ENCODE measurements around the gene PPM1N. TPM values are rescaled to one million over a fixed set of nuclear protein-coding genes. Genes with fewer than 3 reads are reported as not detected.

The PPM1N gene
- polyA plus RNA-seq, 12 donors = 0.34 to 1.8 (median 0.82) TPM; not detected in 3

DNA sequence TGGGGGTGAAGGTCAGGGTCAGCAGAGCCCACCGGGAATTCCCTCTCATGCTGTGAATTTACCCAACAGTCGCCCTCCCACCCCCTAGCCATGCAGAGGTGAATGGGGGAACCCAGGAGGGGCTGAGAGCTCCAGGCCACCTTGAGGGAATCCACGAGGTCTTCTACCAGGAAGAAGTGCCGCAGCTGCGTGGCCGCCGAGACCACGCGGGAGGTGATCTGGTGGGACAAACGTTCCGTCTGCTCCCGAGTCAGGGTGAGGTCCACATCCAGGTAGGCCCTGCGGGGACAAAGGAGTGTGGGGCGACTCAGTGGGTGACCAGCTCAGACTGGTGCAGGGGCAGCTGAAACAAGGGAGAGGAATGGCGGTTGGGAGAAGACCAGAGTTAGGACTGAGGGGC lies 9.5 kb upstream of the PPM1N start:
- no peak for DNase-seq

DNA sequence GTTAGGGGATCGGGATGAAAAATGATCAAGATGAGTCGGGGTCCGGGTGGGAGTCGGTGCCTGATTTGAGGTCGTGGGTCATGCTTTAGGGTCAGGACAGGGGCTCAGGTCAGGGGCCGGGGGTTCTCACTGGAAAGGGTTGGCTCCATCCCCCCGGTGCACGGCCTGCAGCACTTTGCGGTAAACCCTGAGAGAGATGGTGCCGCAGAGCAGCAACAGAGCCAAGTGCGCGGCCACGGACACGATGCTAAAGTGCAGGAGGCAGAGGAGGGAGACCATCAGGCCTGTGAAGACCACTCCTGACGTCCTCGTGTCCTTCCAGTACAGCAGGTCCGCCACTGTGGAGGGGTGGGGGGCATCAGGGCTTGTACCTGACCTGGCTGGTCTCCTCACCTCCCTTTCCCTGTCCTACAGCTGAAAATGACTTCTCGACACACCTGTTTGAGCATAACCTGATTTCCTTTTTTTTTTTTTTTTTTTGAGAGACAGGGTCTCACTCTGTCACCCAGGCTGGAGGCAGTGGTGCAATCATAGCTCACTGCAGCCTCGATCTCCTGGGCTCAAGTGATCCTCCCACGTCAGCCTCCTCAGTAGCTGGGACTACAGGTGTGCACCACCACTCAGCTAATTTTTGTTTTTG lies 8.9 kb upstream of the PPM1N start:
- no peak for DNase-seq

DNA sequence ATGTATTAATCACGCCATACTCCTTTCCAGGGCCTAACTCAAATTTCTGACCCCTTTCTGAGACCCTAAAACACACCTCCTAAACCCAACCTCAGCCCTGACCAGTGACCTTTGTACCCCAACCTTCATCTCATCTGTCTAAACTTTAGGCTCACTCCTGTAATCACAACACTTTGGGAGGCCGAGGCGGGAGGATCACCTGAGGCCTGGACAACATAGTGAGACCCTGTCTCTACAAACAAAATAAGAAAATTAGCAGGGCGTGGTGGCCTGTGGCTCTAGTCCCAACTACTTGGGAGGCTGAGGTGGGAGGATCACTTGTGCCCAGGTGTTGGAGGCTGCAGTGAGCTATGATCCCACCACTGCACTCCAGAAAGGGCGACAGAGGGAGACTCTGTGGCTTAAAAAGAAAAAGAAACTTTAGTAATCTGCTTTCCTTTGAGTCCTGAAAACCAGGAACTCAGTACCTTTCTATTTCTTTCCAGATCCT lies 6.1 kb upstream of the PPM1N start:
- DNase-seq = no peak

DNA sequence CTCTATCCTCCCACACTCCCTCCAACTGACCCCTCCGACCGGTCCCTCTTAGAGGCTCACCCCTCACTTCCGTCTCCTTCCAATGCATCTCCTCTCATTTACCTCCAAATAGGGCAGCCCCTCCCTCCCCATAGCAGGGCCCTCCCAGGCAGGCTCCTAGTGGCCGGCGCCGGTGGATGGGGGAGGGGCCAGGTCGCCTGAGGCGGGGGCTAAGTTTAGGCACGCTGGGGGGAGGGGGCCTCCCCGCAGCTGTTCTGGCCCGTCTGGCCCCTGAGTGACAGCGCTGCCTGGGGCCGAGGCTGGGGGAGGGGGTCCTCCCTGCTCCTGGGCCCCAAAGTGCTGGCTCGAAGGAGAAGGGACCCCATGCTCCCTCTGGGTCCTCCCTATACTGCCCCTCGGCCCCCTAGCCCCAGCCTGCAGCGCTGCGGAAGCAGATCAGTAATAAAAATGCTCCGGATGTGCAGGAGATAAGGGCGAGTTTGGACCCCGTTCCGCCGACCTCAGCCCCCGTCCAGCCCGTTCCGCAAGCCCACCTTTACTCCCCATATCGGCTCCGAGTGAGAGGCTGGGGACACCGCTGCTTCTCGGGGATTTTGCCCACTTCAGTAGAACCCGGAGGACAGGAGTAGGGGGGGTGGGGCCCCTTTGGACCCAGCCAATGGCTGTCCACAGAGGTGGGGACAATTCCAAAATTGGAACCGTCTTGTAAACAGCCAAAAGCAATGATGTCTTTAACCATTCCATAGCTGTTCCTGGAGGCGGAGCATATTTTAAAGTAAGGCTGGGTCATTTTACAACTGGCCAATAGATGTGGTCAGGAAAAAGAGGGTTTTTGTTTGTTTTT lies 5.4 kb upstream of the PPM1N start:
- peak; percentile 78 for DNase-seq

DNA sequence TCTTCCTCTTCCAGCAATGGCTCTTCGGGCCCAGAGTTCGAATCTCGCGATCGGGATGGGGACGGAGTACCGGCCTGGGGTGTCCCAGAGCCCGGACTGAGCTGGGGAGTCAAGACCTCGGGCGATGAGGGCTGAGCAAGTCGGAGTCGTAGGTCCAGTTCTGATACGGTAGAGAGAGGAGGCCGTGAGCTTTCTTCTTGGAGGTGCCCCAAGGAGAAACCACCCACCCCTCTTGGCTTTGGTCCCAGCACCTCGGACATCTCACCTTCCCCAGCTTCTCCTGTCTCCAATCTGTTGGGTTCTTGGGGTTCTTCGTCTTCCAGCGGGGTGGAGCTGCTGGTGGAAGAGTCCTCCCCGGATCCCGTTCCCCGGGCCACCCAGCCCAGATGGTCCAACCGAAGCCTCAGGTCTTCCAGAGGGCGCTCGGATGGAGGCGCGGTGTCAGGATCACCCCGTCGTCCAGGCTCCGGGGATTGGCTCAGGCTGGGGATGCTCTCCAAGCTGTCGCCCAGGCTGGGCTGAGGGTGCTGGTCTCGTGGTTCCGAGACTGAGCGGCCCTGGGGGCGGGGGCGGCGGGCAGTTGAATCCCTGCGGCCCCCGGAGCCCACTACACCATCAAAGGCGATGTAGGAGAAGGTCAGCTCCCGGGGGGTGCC lies 3.9 kb upstream of the PPM1N start:
- DNase-seq = no peak

DNA sequence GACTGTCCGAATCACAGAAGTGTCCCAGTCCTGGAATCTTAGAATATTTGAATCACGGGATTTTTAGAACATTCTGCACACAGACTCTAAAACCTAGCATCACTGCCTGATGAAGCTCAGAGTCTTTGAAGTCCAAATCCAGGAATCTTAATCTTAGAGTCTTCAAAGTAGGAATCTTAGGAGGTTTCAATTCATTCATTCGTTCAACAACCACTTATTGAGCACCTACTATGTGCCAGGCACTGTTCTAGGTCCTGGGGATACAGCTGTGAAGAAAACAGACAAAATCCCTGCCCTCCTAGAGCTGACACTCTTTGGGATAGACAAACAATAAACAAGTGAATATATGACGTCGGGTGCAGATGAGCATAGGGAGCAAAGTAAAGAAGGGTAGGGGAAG lies 3.1 kb upstream of the PPM1N start:
- DNase-seq = no peak

DNA sequence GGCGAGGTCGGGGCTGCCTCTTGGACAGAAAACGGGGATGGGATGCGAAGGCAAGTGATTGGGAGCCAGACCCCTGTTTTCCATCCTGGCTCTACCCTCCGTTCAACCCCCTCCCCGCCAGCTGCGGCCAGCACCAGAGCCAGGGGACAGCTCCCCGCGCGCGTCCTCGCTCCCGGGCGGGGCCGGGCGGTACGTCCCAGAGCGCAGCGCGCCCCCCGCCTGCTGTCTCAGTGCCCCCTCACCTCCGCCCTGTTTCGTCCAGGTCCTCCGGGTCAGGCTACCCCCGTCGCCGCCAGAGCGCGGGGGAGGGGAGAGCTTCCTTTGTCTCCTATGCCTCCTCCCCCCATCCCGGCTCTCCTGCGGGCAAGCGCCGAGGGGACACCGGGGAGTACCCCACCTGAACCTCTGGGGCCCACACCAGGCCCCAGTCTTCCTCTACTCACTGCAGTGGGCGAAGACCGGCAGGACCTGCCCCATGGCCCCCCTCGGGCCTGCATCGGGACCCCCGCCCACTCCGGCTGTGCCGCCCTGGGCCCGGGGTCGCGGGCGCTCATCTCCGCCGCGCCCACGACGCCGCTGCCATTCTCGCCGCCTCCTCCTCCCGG lies 1.8 kb upstream of the PPM1N start:
- DNase-seq = peak; percentile 37

DNA sequence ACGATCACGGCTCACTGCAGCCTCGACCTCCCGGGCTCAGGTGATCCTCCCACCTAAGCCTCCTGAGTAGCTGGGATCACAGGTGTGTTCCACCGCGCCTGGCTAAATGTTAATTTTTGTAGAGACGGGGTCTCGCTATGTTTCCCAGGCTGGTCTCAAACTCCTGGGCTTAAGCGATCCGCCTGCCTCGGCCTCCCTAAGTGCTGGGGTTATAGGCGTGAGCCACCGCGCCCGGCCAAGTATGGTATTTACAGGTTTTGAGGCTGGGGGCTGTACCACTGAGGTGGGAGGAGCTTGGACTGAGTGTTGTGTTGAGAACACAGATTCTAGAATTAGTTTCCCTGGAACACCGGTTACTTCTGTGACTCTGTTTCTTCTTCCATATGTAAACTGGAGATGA lies 452 bp upstream of the PPM1N start:
- DNase-seq = no peak

DNA sequence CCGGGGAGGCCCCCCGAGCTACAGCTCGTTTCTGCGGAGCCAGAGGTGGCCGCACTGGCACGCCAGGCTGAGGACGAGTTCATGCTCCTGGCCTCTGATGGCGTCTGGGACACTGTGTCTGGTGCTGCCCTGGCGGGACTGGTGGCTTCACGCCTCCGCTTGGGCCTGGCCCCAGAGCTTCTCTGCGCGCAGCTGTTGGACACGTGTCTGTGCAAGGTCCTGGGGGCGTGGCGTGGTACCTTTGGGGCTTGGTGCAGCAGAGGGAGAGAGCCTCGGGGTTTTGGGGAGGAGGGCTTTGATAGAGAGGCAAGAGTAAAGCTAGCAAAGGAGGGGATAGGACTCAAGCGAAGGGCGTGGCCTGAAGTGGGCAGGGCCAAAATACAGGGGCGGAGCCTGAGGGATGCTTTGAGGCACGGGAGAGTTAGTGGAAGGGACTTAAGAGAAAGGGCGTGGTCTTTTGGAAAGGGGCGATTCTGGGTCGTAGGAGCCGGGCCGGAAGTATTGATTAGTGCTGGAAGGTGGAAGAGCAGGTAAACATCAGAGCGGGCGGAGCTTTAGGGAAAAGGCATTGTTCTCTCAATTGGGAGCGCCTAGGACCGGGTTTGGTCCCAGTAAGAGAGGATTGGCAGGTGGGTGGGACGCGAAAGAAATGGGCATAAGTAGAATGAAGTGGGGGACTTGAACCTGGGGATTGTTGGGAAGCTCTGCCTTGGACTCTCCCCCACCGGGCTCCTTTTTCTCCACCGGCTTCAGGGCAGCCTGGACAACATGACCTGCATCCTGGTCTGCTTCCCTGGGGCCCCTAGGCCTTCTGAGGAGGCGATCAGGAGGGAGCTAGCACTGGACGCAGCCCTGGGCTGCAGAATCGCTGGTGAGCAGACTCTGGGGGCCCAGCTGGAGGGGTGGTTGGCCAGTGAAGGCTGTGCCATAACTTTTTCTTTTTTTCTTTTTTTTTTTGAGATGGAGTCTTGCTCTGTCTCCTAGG lies 1.2 kb downstream of the PPM1N start:
- no peak for DNase-seq

DNA sequence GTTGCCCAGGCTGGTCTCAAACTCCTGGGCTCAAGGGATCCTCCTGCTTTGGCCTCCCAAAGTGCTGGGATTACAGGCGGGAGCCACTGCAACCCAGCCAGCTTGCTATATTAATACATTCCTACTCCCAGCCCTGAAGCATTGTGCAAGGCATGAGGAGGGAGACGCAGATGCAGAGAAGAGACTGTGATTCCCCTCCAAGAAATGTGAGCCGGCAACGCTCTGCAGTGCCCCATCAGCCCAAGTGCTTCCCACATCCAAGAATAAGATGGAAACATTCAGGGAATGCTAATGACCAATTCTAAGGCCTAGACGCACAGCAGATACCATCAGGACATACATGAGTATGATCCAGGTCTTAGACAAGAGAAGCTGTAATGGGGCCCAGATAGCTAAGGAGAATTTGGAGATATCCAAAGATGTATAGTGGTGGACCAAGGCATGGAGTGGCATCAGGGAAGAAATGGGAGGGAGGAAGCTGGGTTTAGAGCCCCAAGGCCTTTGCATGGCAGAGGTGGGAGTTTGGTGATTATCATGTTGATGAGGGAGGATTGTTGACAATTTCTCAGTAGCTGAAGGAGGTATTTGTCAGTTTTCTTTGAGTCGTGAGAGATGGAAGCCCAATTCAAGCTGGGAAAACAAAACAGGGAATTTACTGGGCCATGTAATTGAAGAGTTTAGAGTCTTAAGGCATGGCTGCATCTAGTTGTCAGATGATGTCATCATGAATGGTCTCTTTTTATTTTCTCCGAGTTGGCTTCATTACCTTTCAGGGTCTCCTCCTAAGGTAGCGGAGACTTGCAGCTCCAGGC lies 2.9 kb downstream of the PPM1N start:
- no peak for DNase-seq

DNA sequence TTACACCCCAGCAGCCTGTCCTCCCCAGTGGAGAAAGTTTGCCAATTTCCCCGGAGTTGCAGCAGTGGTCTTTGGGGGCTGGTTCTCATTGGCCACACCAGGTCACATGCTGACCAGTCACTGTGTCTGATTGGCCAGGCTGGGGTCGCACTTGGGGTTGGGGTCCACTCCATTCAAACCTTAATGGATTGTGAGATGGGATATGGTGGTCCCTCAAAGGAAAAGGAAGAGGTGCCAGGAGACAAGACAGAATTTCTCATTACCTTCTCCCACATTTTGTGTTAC lies 3.4 kb downstream of the PPM1N start:
- DNase-seq = no peak

DNA sequence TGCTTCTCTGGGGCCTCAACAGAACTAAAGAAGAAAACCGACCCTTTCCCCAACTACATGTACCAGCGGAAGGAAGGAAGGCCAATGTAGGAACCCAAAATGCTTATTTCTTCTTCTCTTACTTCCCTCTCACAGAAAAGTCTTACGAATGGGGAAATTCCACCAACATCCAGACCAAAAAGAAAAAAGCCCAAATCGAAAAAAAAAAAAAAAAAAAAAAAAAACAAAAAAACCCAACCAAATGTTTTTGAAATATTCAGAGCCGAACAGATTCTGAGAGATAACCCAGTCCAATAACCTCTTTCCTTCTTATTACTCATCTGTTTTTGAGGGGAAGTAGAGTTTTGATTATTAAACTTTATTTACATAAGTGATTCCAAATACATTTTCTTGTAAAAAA lies 3.9 kb downstream of the PPM1N start:
- no peak for DNase-seq

DNA sequence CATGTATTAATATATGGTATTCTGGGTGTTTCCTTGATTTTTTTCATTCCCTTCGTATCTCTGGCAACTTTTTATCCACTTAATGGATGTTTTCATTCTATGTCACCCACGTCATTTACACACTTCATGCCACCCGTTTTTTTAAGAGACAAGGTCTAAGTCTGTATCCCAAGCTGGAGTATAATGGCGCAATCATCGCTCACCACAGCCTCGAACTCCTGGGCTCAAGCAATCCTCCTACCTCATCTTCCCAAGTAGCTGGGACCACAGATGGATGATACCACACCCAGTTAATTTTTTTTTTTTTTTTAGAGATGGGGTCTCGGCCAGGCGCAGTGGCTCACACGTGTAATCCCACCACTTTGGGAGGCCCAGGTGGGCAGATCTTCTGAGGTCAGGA lies 5.7 kb downstream of the PPM1N start:
- DNase-seq = no peak

DNA sequence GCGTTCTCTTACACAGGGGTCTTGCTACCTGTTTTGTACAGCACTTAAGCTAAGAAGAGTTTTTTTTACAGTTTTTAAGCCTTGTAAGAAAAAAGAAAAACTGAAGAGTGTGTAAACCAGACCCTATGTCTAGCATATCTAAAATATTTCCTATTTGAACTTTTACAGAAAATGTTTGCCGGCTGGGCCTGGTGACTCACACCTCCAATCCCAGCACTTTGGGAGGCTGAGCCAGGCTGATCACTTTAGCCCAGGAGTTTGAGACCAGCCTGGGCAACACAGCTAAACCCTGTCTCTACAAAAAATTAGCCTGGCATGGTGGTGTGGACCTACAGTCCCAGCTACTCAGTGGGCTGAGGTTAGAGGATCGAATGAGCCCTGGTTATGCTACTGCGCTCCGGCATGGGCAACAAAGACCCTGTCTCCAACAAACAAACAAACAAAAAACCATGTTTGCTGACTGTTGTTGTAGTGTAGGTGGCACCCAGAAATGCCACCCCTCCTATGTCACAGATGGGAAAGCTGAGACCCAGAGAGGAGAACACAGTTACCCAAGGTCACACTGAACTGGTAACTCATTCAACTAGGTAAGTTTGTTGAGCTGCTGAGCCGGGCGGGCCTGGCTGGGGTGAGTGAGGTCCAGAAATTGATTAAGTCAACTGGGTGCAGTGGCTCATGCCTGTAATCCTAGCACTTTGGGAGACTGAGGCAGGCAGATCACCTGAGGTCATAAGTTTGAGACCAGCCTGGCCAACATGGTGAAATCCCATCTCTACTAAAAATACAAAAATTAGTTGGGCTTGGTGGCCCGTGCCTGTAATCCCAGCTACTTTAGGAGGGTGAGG lies 7.1 kb downstream of the PPM1N start:
- DNase-seq = no peak

DNA sequence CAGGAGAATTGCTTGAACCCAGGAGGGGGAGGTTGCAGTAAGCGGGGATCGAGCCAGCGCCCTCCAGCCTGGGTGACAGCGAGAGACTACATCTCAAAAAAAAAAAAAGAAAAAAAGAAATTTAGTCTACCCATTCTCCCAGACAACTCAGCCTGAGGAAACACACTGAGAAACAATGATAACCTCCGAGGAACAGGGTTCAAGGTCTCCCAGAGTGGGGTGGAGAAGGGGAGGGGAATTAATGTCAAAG lies 7.7 kb downstream of the PPM1N start:
- DNase-seq = no peak

DNA sequence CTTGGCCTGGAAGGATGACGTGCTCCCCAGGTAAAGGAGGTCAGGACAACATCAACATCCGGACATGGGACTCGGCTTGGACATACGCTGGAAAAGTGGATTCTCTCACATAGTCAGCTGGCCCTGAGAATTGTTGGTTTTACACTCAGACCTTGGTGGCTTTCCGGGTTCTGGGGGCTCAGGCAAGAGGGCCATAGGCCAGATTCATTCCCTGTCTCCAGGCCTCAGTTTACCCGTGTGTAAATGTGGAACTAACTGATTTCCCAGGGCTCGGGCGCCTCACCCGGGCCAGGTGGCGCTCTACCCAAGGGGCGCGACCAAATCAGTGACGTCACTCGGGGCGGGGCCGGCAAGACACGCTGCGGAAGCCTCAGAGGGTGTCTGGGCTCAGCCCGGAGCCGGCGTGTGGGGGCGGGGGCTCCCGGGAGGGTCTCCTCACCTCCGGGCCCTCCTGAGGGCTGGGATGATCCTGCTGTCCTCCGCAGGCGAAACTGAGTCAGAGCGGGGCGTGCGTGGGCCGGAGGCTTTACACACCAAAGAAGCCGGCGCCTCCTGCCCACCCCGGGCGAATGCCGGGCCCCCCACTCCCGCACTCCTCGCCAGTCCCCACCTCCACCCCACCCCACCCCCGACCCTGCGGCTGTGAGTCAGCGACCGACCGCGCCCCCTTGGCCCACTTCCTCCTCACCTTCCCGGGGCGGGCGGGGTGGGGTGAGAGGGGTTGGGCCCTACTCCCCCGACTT lies 8.2 kb downstream of the PPM1N start:
- peak; percentile 89 for DNase-seq

DNA sequence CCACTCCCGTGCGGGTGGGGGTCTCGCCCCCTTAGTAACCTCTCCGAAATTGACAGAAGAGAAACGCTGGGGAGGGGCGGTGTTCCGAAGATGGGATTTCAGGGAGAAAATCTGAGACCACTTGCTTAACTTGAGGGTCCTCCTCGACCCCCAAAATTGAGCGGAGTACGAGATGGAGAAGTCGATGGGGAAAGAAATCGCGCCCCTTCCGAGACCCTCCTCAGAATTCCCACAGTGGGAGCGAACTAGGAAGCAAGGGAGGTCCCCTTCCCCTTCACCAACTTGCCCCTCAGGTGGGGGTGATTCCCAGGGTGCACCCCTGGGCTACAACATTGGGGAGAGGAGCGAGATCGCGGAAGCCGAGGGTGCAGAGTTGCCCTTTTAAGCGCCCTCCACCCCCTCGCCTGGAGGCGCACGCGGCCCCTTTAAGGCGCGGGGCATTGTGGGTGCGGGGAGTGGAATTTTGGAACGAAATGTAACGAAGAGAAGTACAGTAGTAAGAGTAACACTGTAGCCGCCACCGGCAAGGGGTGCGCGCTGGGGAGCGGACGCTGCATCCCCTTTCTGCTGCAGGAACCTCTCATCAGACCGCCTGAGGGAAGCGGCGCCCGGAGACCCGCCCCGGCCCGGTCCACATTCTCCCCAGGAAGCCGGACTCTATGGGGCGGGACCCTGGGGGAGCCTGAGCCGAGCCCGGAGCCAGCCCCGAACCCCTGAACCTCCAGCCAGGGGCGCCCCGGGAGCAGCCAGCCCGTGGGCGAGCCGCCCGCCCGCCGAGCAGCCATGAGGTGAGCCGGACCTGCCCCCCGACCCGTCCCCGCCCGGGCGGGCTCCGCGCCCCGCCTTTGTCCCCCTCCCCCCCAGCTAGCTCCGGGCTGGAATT lies 9.0 kb downstream of the PPM1N start, which contains the start of gene VASP:
VASP (plus strand) TSS at position 491 of the 883 bp plus-strand sequence; CDS start at position 784, 293 bp downstream.
- peak; percentile 82 for DNase-seq

DNA sequence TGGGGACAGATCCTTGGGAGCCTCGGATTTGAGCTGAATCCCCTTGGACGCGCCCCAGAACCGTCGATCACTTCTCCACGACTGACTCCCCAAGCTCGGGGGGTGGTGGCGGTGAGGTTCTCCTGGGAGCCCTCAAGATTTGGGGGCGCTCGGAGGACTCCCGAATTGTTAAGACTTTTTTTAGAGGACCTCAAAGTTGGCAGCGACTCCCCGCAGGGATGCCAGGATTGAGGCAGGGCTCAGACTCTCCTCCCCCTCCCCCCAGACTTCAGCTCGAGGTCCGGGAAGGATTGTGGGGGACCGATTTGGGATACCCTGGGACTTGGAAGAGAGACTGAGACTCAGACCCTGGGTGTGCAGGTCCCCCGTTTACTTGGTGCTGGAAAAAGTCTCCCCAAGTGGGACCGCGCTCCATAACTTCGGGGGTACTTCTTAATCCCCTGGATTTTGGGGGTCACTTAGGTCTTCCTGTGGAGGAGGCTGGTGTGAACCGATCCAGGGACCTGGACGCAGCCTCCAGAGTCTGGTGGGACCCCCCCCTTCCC lies 9.7 kb downstream of the PPM1N start:
- DNase-seq = peak; percentile 31
